IgD-negative memory B cell (primary cell): ENCODE data around the gene HES1. TPM values are rescaled to one million over a fixed set of nuclear protein-coding genes. Genes with fewer than 3 reads are reported as not detected.

Experiments
- H3K27ac Mint-ChIP-seq, 3 donors: one replicate each; pipeline ENCODE4 v1.8.0; 2020 to 2022; ENCODE audit warnings: mild to moderate bottlenecking in 3 of 3, mixed read lengths in 3 of 3, moderate library complexity in 1 of 3
- H3K27me3 Mint-ChIP-seq: one replicate; pipeline ENCODE4 v1.8.0; 2021; ENCODE audit warnings: mixed read lengths
- H3K36me3 Mint-ChIP-seq: one replicate; pipeline ENCODE4 v1.8.0; 2020; ENCODE audit warnings: mild to moderate bottlenecking, mixed read lengths
- H3K4me1 Mint-ChIP-seq, 3 donors: one replicate each; pipeline ENCODE4 v1.8.0; 2020 to 2022; ENCODE audit warnings: mixed read lengths in 3 of 3, mild to moderate bottlenecking in 1 of 3
- H3K4me3 Mint-ChIP-seq, 4 donors: one replicate each; pipeline ENCODE4 v1.8.0; 2020 to 2022; ENCODE audit warnings: mild to moderate bottlenecking in 4 of 4, mixed read lengths in 4 of 4, moderate library complexity in 3 of 4
- H3K9me3 Mint-ChIP-seq, 3 donors: one replicate each; pipeline ENCODE4 v1.8.0; 2020 to 2021; ENCODE audit warnings: mixed read lengths in 3 of 3, mild to moderate bottlenecking in 1 of 3
- polyA plus RNA-seq: library from polyadenylated mRNA; unstranded; fragments of 300-500 nt; fragmentation: Illumina TruSeq; gene quantifications from one replicate; pipeline ENCODE4 v1.2.3, GENCODE V29; 2021

HES1 gene
- polyA plus RNA-seq, 1 donor from 2014 or later: 8.5 TPM

- no peak overlapping the region for H3K4me3 Mint-ChIP-seq
- H3K27ac Mint-ChIP-seq: no peak overlapping the region
- peaks cover under 1% of the 10 kb centered on the region for H3K27me3 Mint-ChIP-seq
- H3K9me3 Mint-ChIP-seq: no peaks in the 10 kb centered on the region
- H3K4me1 Mint-ChIP-seq: peaks cover 29 to 38% (median 35%) of the 10 kb centered on the region in 3 donors
- no peaks in the 10 kb centered on the region for H3K36me3 Mint-ChIP-seq
Measured at GRCh38 chr3:194097141-194097882, 38.6 kb upstream of the HES1 start.

GRCh38 chr3:194098081-194098842, 37.7 kb upstream of the HES1 start:
- Mint-ChIP-seq H3K9me3 (no peaks in the 10 kb centered on the region), H3K4me1 (peaks cover 37 to 45% (median 41%) of the 10 kb centered on the region in 3 donors), H3K27ac (peak overlapping the region in 2 of 3 donors; percentile 18 to 71), H3K27me3 (no peaks in the 10 kb centered on the region), H3K36me3 (no peaks in the 10 kb centered on the region), H3K4me3 (peak overlapping the region in 2 of 4 donors; percentile 13 to 80)

GRCh38 chr3:194098843-194099183, 37.1 kb upstream of the HES1 start:
- Mint-ChIP-seq H3K9me3 (no peaks in the 10 kb centered on the region), H3K27ac (peak overlapping the region in 2 of 3 donors; percentile 8 to 18), H3K27me3 (no peaks in the 10 kb centered on the region), H3K36me3 (no peaks in the 10 kb centered on the region), H3K4me1 (peaks cover 41 to 49% (median 45%) of the 10 kb centered on the region in 3 donors), H3K4me3 (no peak overlapping the region)

GRCh38 chr3:194099215-194099614, 36.7 kb upstream of the HES1 start:
- Mint-ChIP-seq H3K4me3 (no peak overlapping the region), H3K36me3 (no peaks in the 10 kb centered on the region), H3K4me1 (peaks cover 44 to 53% (median 48%) of the 10 kb centered on the region in 3 donors), H3K27me3 (no peaks in the 10 kb centered on the region), H3K9me3 (no peaks in the 10 kb centered on the region), H3K27ac (peak overlapping the region in 1 of 3 donors; percentile 8)

- peaks cover 6% of the 10 kb centered on the region for H3K27me3 Mint-ChIP-seq
- no peaks in the 10 kb centered on the region for H3K36me3 Mint-ChIP-seq
- peak overlapping the region; percentile 50 to 93 (median 92) for H3K27ac Mint-ChIP-seq
- H3K9me3 Mint-ChIP-seq: no peaks in the 10 kb centered on the region
- H3K4me3 Mint-ChIP-seq: peak overlapping the region; percentile 38 to 94 (median 64)
- peaks cover 57 to 67% (median 65%) of the 10 kb centered on the region in 3 donors for H3K4me1 Mint-ChIP-seq
Measured at GRCh38 chr3:194100856-194101390, 35.0 kb upstream of the HES1 start.

- H3K27ac Mint-ChIP-seq: peak overlapping the region; percentile 50 to 97 (median 93)
- H3K4me3 Mint-ChIP-seq: peak overlapping the region; percentile 38 to 94 (median 65)
- peaks cover 61 to 74% (median 71%) of the 10 kb centered on the region in 3 donors for H3K4me1 Mint-ChIP-seq
- peaks cover 0 to 1% (median 0%) of the 10 kb centered on the region in 3 donors for H3K9me3 Mint-ChIP-seq
- no peaks in the 10 kb centered on the region for H3K36me3 Mint-ChIP-seq
- H3K27me3 Mint-ChIP-seq: peaks cover 6% of the 10 kb centered on the region
Measured at GRCh38 chr3:194101592-194102432, 34.1 kb upstream of the HES1 start.

GRCh38 chr3:194102436-194102835, 33.5 kb upstream of the HES1 start:
- Mint-ChIP-seq H3K4me1 (peaks cover 61 to 79% (median 75%) of the 10 kb centered on the region in 3 donors), H3K27ac (peak overlapping the region; percentile 59 to 97 (median 93)), H3K27me3 (peaks cover 9% of the 10 kb centered on the region), H3K4me3 (peak overlapping the region in 3 of 4 donors; percentile 5 to 81 (median 76)), H3K36me3 (no peaks in the 10 kb centered on the region), H3K9me3 (peaks cover 0 to 3% (median 0%) of the 10 kb centered on the region in 3 donors)

- Mint-ChIP-seq H3K27me3 (peaks cover 9% of the 10 kb centered on the region), H3K36me3 (no peaks in the 10 kb centered on the region), H3K4me3 (peak overlapping the region; percentile 22 to 86 (median 70)), H3K4me1 (peaks cover 54 to 81% (median 77%) of the 10 kb centered on the region in 3 donors), H3K9me3 (peaks cover 0 to 3% (median 0%) of the 10 kb centered on the region in 3 donors), H3K27ac (peak overlapping the region; percentile 93 to 97 (median 96))
Measured at GRCh38 chr3:194103505-194103904, 32.4 kb upstream of the HES1 start.

- Mint-ChIP-seq H3K27me3 (peaks cover 9% of the 10 kb centered on the region), H3K4me1 (peaks cover 49 to 81% (median 72%) of the 10 kb centered on the region in 3 donors), H3K9me3 (peaks cover 0 to 3% (median 0%) of the 10 kb centered on the region in 3 donors), H3K36me3 (no peaks in the 10 kb centered on the region), H3K27ac (peak overlapping the region; percentile 93 to 97 (median 96)), H3K4me3 (peak overlapping the region; percentile 71 to 93 (median 74))
Measured at GRCh38 chr3:194103983-194104751, 31.8 kb upstream of the HES1 start.

- peaks cover 0 to 3% (median 0%) of the 10 kb centered on the region in 3 donors for H3K9me3 Mint-ChIP-seq
- H3K27me3 Mint-ChIP-seq: peaks cover 9% of the 10 kb centered on the region
- H3K36me3 Mint-ChIP-seq: no peaks in the 10 kb centered on the region
- peak overlapping the region; percentile 71 to 93 (median 74) for H3K4me3 Mint-ChIP-seq
- H3K27ac Mint-ChIP-seq: peak overlapping the region; percentile 78 to 97 (median 93)
- H3K4me1 Mint-ChIP-seq: peaks cover 52 to 80% (median 68%) of the 10 kb centered on the region in 3 donors
Measured at GRCh38 chr3:194105292-194105691, 30.7 kb upstream of the HES1 start.

- no peaks in the 10 kb centered on the region for H3K36me3 Mint-ChIP-seq
- peaks cover 9% of the 10 kb centered on the region for H3K27me3 Mint-ChIP-seq
- peaks cover 0 to 3% (median 0%) of the 10 kb centered on the region in 3 donors for H3K9me3 Mint-ChIP-seq
- peak overlapping the region in 2 of 3 donors; percentile 6 to 76 for H3K27ac Mint-ChIP-seq
- peak overlapping the region in 1 of 4 donors; percentile 38 for H3K4me3 Mint-ChIP-seq
- peaks cover 39 to 63% (median 52%) of the 10 kb centered on the region in 3 donors for H3K4me1 Mint-ChIP-seq
Measured at GRCh38 chr3:194107107-194107506, 28.8 kb upstream of the HES1 start.

GRCh38 chr3:194109192-194109863, 26.6 kb upstream of the HES1 start:
- peak overlapping the region in 2 of 3 donors; percentile 30 to 59 for H3K27ac Mint-ChIP-seq
- no peaks in the 10 kb centered on the region for H3K36me3 Mint-ChIP-seq
- peaks cover 22 to 46% (median 36%) of the 10 kb centered on the region in 3 donors for H3K4me1 Mint-ChIP-seq
- peak overlapping the region in 2 of 4 donors; percentile 45 to 59 for H3K4me3 Mint-ChIP-seq
- peaks cover 9% of the 10 kb centered on the region for H3K27me3 Mint-ChIP-seq
- H3K9me3 Mint-ChIP-seq: peaks cover 0 to 3% (median 0%) of the 10 kb centered on the region in 3 donors

GRCh38 chr3:194110483-194110882, 25.5 kb upstream of the HES1 start:
- Mint-ChIP-seq H3K4me1 (peaks cover 14 to 34% (median 24%) of the 10 kb centered on the region in 3 donors), H3K9me3 (peaks cover 0 to 3% (median 0%) of the 10 kb centered on the region in 3 donors)

More at GRCh38 chr3:194110483-194110882, 25.5 kb upstream of the HES1 start:
- H3K27ac Mint-ChIP-seq: peak overlapping the region in 1 of 3 donors; percentile 4
- H3K36me3 Mint-ChIP-seq: no peaks in the 10 kb centered on the region
- H3K4me3 Mint-ChIP-seq: no peak overlapping the region
- H3K27me3 Mint-ChIP-seq: peaks cover 7% of the 10 kb centered on the region
